ENCODE results near the gene SERPINA1.

SERPINA1 gene

GRCh38 chr14:94392510-94392935, 4.1 kb upstream of the SERPINA1 start:
- Mint-ChIP-seq H3K4me1 (ENCODE audit: low read depth) (peaks cover 41% of the 10 kb centered on the region), H3K9me3 (ENCODE audit: low read depth) (no peaks in the 10 kb centered on the region), H3K27me3 (no peaks in the 10 kb centered on the region), H3K27ac (peak overlapping the region; percentile 50), H3K4me3 (no peak overlapping the region), H3K36me3 (no peaks in the 10 kb centered on the region)

GRCh38 chr14:94391281-94391975, 3.0 kb upstream of the SERPINA1 start:
- H3K27ac Mint-ChIP-seq: no peak overlapping the region

GRCh38 chr14:94390372-94391086, 2.1 kb upstream of the SERPINA1 start:
- no peaks in the 10 kb centered on the region for H3K27me3 Mint-ChIP-seq
- no peak overlapping the region for H3K27ac Mint-ChIP-seq
- peaks cover 41% of the 10 kb centered on the region for H3K4me1 Mint-ChIP-seq (ENCODE audit: low read depth)
- no peak overlapping the region for H3K4me3 Mint-ChIP-seq
- no peaks in the 10 kb centered on the region for H3K9me3 Mint-ChIP-seq (ENCODE audit: low read depth)
- H3K36me3 Mint-ChIP-seq: no peaks in the 10 kb centered on the region

More at GRCh38 chr14:94391281-94391975, 3.0 kb upstream of the SERPINA1 start:
- Mint-ChIP-seq H3K36me3 (no peaks in the 10 kb centered on the region), H3K4me1 (ENCODE audit: low read depth) (peaks cover 41% of the 10 kb centered on the region), H3K27me3 (no peaks in the 10 kb centered on the region), H3K4me3 (no peak overlapping the region), H3K9me3 (ENCODE audit: low read depth) (no peaks in the 10 kb centered on the region)

- H3K9me3 Mint-ChIP-seq (ENCODE audit: low read depth): no peaks in the 10 kb centered on the region
- H3K27ac Mint-ChIP-seq: no peak overlapping the region
- no peaks in the 10 kb centered on the region for H3K36me3 Mint-ChIP-seq
- no peaks in the 10 kb centered on the region for H3K27me3 Mint-ChIP-seq
- no peak overlapping the region for H3K4me3 Mint-ChIP-seq
- peaks cover 36% of the 10 kb centered on the region for H3K4me1 Mint-ChIP-seq (ENCODE audit: low read depth)
These were observed 1.4 kb upstream of the SERPINA1 start for GRCh38 chr14:94389731-94390371.

GRCh38 chr14:94389104-94389469, 685 bp upstream of the SERPINA1 start:
- H3K27ac Mint-ChIP-seq: no peak overlapping the region
- H3K27me3 Mint-ChIP-seq: no peaks in the 10 kb centered on the region
- H3K9me3 Mint-ChIP-seq (ENCODE audit: low read depth): no peaks in the 10 kb centered on the region
- no peak overlapping the region for H3K4me3 Mint-ChIP-seq
- no peaks in the 10 kb centered on the region for H3K36me3 Mint-ChIP-seq
- H3K4me1 Mint-ChIP-seq (ENCODE audit: low read depth): peaks cover 30% of the 10 kb centered on the region

- no peak overlapping the region for H3K4me3 Mint-ChIP-seq
- H3K27me3 Mint-ChIP-seq: no peaks in the 10 kb centered on the region
- no peaks in the 10 kb centered on the region for H3K9me3 Mint-ChIP-seq (ENCODE audit: low read depth)
- no peaks in the 10 kb centered on the region for H3K36me3 Mint-ChIP-seq
- H3K27ac Mint-ChIP-seq: no peak overlapping the region
- H3K4me1 Mint-ChIP-seq (ENCODE audit: low read depth): peaks cover 20% of the 10 kb centered on the region
These were observed 397 bp downstream of the SERPINA1 start for GRCh38 chr14:94388027-94388383.

- Mint-ChIP-seq H3K9me3 (ENCODE audit: low read depth) (no peaks in the 10 kb centered on the region), H3K27me3 (no peaks in the 10 kb centered on the region), H3K36me3 (no peaks in the 10 kb centered on the region), H3K27ac (no peak overlapping the region), H3K4me1 (ENCODE audit: low read depth) (peaks cover 16% of the 10 kb centered on the region), H3K4me3 (no peak overlapping the region)
These were observed 1.1 kb downstream of the SERPINA1 start for GRCh38 chr14:94387051-94388026.

GRCh38 chr14:94386085-94387031, 2.0 kb downstream of the SERPINA1 start:
- H3K9me3 Mint-ChIP-seq (ENCODE audit: low read depth): no peaks in the 10 kb centered on the region
- no peaks in the 10 kb centered on the region for H3K27me3 Mint-ChIP-seq
- peaks cover 7% of the 10 kb centered on the region for H3K4me1 Mint-ChIP-seq (ENCODE audit: low read depth)
- no peaks in the 10 kb centered on the region for H3K36me3 Mint-ChIP-seq
- no peak overlapping the region for H3K4me3 Mint-ChIP-seq
- H3K27ac Mint-ChIP-seq: no peak overlapping the region

- Mint-ChIP-seq H3K9me3 (ENCODE audit: low read depth) (no peaks in the 10 kb centered on the region), H3K36me3 (no peaks in the 10 kb centered on the region), H3K4me1 (ENCODE audit: low read depth) (peaks cover 1% of the 10 kb centered on the region), H3K27ac (no peak overlapping the region), H3K4me3 (no peak overlapping the region), H3K27me3 (no peaks in the 10 kb centered on the region)
These were observed 2.8 kb downstream of the SERPINA1 start for GRCh38 chr14:94385553-94386057.

GRCh38 chr14:94384342-94384741, 4.1 kb downstream of the SERPINA1 start:
- no peaks in the 10 kb centered on the region for H3K4me1 Mint-ChIP-seq (ENCODE audit: low read depth)
- no peaks in the 10 kb centered on the region for H3K27me3 Mint-ChIP-seq
- no peaks in the 10 kb centered on the region for H3K36me3 Mint-ChIP-seq
- H3K9me3 Mint-ChIP-seq (ENCODE audit: low read depth): no peaks in the 10 kb centered on the region
- H3K4me3 Mint-ChIP-seq: no peak overlapping the region
- H3K27ac Mint-ChIP-seq: no peak overlapping the region

GRCh38 chr14:94383777-94384176, 4.6 kb downstream of the SERPINA1 start:
- no peaks in the 10 kb centered on the region for H3K4me1 Mint-ChIP-seq (ENCODE audit: low read depth)
- H3K9me3 Mint-ChIP-seq (ENCODE audit: low read depth): no peaks in the 10 kb centered on the region
- no peaks in the 10 kb centered on the region for H3K27me3 Mint-ChIP-seq
- H3K4me3 Mint-ChIP-seq: no peak overlapping the region
- no peaks in the 10 kb centered on the region for H3K36me3 Mint-ChIP-seq
- no peak overlapping the region for H3K27ac Mint-ChIP-seq

GRCh38 chr14:94382716-94383596, 5.4 kb downstream of the SERPINA1 start:
- H3K9me3 Mint-ChIP-seq (ENCODE audit: low read depth): no peaks in the 10 kb centered on the region
- no peak overlapping the region for H3K4me3 Mint-ChIP-seq
- no peak overlapping the region for H3K27ac Mint-ChIP-seq
- no peaks in the 10 kb centered on the region for H3K36me3 Mint-ChIP-seq
- H3K27me3 Mint-ChIP-seq: no peaks in the 10 kb centered on the region
- no peaks in the 10 kb centered on the region for H3K4me1 Mint-ChIP-seq (ENCODE audit: low read depth)
